ENCODE data around the gene PNMA6F.

The PNMA6F gene

GRCh38 chrX:153336988-153337387, 15.4 kb upstream of the PNMA6F start:
- DNase-seq (ENCODE audit: low read depth): no peak
- no peak for TF ChIP-seq CTCF (conservative IDR thresholded peaks at IDR 0.05; ENCODE audit: control insufficient read depth, insufficient read depth, low read depth, low read length)
- no peak overlapping the region for H3K4me3 ChIP-seq (ENCODE audit: control insufficient read depth, low read depth, low read length)

GRCh38 chrX:153336121-153336894, 14.7 kb upstream of the PNMA6F start:
- no peak for TF ChIP-seq CTCF (conservative IDR thresholded peaks at IDR 0.05; ENCODE audit: control insufficient read depth, insufficient read depth, low read depth, low read length)
- DNase-seq (ENCODE audit: low read depth): no peak
- H3K4me3 ChIP-seq (ENCODE audit: control insufficient read depth, low read depth, low read length): no peak overlapping the region

DNA sequence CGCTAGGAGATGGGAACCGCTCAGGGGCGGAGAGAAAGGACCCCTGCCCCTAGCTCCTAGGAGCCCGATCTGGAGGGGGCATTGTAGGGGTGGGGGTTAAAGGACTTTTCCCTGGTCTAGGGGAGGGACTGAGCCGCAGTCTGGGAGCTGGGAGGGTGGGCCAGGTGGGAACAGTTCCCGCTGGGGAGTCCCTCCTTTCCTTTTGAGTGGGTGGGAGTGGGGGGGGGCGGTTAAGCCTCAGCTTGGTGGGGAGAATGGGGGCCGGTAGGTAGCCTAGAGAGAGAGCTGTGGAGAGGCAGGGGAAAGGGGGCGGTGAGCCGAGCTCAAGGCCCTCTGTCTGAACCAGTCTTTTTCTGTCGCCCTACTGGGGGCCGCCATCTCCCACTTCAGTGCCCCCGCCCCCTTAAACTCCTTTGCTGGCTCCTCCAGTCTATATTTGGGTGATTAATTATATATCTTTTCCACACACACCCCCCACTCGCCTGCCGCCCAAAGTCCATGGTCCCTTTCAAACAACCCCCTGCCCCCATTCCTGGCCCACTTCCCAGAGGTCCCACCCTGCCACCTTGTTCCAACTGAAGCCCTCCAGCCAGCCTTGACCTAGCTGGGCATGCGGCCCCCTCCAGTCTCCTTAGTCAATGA, 13.2 kb upstream of the PNMA6F start:
- no peak for DNase-seq (ENCODE audit: low read depth)
- peak overlapping the region; percentile 67 for H3K4me3 ChIP-seq (ENCODE audit: control insufficient read depth, low read depth, low read length)
- TF ChIP-seq CTCF (conservative IDR thresholded peaks at IDR 0.05; ENCODE audit: control insufficient read depth, insufficient read depth, low read depth, low read length): no peak

GRCh38 chrX:153333821-153334653, 12.5 kb upstream of the PNMA6F start, which contains the start of gene ZNF275:
TSS of gene ZNF275 (plus strand) at chrX:153334153. CDS start at chrX:153336680, 2,527 bp downstream.
- TF ChIP-seq CTCF (conservative IDR thresholded peaks at IDR 0.05; ENCODE audit: control insufficient read depth, insufficient read depth, low read depth, low read length): no peak
- peak within 1 kb of the TSS; percentile 67 for H3K4me3 ChIP-seq (ENCODE audit: control insufficient read depth, low read depth, low read length)
- peak; percentile 57 for DNase-seq (ENCODE audit: low read depth)

DNA sequence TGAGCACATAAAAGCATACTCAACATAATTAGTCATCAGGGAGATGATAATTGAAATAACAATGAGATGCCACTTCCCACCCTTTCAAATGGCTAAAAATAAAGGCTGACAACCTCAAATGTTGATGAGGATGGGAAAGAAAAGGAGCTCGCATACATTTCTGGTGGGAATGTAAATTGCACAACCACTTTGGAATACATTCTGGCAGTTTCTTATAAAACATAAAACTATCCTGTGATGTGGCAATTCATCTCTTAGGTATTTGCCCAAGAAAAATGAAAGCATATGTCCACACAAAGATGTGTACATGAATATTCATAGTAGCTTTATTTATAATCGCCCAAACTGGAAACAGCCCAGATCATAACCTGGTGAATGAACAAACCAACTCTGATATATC, 11.7 kb upstream of the PNMA6F start:
- peak; percentile 73 for DNase-seq (ENCODE audit: low read depth)
- H3K4me3 ChIP-seq (ENCODE audit: control insufficient read depth, low read depth, low read length): peak overlapping the region; percentile 49

More for the DNA sequence above, 11.7 kb upstream of the PNMA6F start:
- no peak for TF ChIP-seq CTCF (conservative IDR thresholded peaks at IDR 0.05; ENCODE audit: control insufficient read depth, insufficient read depth, low read depth, low read length)

All from fibroblast of mammary gland (primary cell).